Measurements from ENCODE around the gene OXNAD1. TPM values are rescaled to one million over a fixed set of nuclear protein-coding genes. Genes with fewer than 3 reads are reported as not detected.

Gene OXNAD1
- total RNA-seq, 1 experiment from 2014 or later = 23.7 TPM

GRCh38 chr3:16343101-16343500, 78.1 kb downstream of the OXNAD1 start:
- H3K9ac ChIP-seq (ENCODE audit: extremely low read depth, insufficient read length, low read length) = no peak overlapping the region
- no peaks in the 10 kb centered on the region for H3K79me1 ChIP-seq (ENCODE audit: insufficient read depth, low read depth, low read length, poor library complexity, severe bottlenecking)
- no peak overlapping the region for H3K27ac Mint-ChIP-seq
- H3K56ac ChIP-seq (ENCODE audit: insufficient read length, low read depth, low read length) = no peak overlapping the region
- H2BK12ac ChIP-seq (ENCODE audit: insufficient read length, low read depth, low read length) = no peak overlapping the region
- no peak for TF ChIP-seq CTCF (conservative IDR thresholded peaks at IDR 0.05)
- WGBS (ENCODE audit: extremely low coverage, insufficient read length, low lambda C conversion rate) = no CpG with 5 or more reads among the region's 1 CpG
- peaks cover 9 to 12% (median 10%) of the 10 kb centered on the region in 3 experiments; a peak in 6 of 7 replicates for H3K36me3 Mint-ChIP-seq (ENCODE audit: insufficient read depth in 1 of 3, low read depth in 3 of 3)
- no peak overlapping the region for H3K14ac ChIP-seq (ENCODE audit: insufficient read depth, low read length)
- H3K4ac ChIP-seq (ENCODE audit: low read depth, low read length) = no peak overlapping the region
- no peak overlapping the region for H4K8ac ChIP-seq (replicated peaks; ENCODE audit: insufficient read length, low read depth, low read length)
- no peak overlapping the region for H2BK15ac ChIP-seq (ENCODE audit: low read depth, low read length)
- H3K4me1 Mint-ChIP-seq = peaks cover 13% of the 10 kb centered on the region in 2 experiments
- H3T11ph ChIP-seq (ENCODE audit: low read length) = no peak overlapping the region
- DNase-seq = no peak
- no peaks in the 10 kb centered on the region for H3K27me3 Mint-ChIP-seq (ENCODE audit: low read depth)
- no peak overlapping the region for H3K27ac ChIP-seq (ENCODE audit: insufficient read length, low read depth, low read length)
- H3K27me3 ChIP-seq (ENCODE audit: insufficient read depth, low read length) = no peaks in the 10 kb centered on the region
- no peaks in the 10 kb centered on the region for H3K79me2 ChIP-seq (ENCODE audit: insufficient read depth, low read length)
- no peaks in the 10 kb centered on the region for H4K20me1 ChIP-seq (ENCODE audit: control insufficient read depth, insufficient read depth, insufficient read length)
- no peak overlapping the region for H2BK5ac ChIP-seq (ENCODE audit: insufficient read length, low read length)
- H2BK120ac ChIP-seq (ENCODE audit: low read depth, low read length, poor library complexity, severe bottlenecking) = no peak overlapping the region
- H3K9me3 Mint-ChIP-seq = no peaks in the 10 kb centered on the region
- no peaks in the 10 kb centered on the region for H3K9me3 ChIP-seq (ENCODE audit: control insufficient read depth, low read depth, low read length)
- no peak overlapping the region for H2AK5ac ChIP-seq (ENCODE audit: insufficient read length, low read length)
- no peak overlapping the region for H4K5ac ChIP-seq (ENCODE audit: insufficient read length, low read depth, low read length)
- no peak overlapping the region for H2AFZ ChIP-seq (ENCODE audit: low read length)
- H3K4me3 Mint-ChIP-seq = no peak overlapping the region
- H3K23ac ChIP-seq (ENCODE audit: insufficient read length, low read depth, low read length) = no peak overlapping the region
- no peaks in the 10 kb centered on the region; the same call in 1 of the 2 replicates for H3K4me1 ChIP-seq (ENCODE audit: insufficient read depth, low read length)
- no peak overlapping the region for H4K91ac ChIP-seq (ENCODE audit: insufficient read length, low read depth, low read length)
- H3K23me2 ChIP-seq (ENCODE audit: insufficient read length, low read depth, low read length, poor library complexity, severe bottlenecking) = no peaks in the 10 kb centered on the region
- no peak overlapping the region for H3K4me2 ChIP-seq (ENCODE audit: insufficient read depth, insufficient read length, low read length)
- H3K18ac ChIP-seq (ENCODE audit: insufficient read length, low read depth, low read length) = no peak overlapping the region
- H2BK20ac ChIP-seq (ENCODE audit: low read depth, low read length, poor library complexity, severe bottlenecking) = no peak overlapping the region
